Stimulated activated CD8-positive, alpha-beta memory T cell treated with anti-CD3 and anti-CD28 coated beads, Interleukin-7, amount 100 ng/mL, for 24 hours (primary cell): ENCODE measurements around the gene PALLD.

Experiments
- DNase-seq: peaks from one replicate; pipeline ENCODE4 v3.0.0-alpha.2; 2020; ENCODE audit warnings: low read depth

The PALLD gene

DNA sequence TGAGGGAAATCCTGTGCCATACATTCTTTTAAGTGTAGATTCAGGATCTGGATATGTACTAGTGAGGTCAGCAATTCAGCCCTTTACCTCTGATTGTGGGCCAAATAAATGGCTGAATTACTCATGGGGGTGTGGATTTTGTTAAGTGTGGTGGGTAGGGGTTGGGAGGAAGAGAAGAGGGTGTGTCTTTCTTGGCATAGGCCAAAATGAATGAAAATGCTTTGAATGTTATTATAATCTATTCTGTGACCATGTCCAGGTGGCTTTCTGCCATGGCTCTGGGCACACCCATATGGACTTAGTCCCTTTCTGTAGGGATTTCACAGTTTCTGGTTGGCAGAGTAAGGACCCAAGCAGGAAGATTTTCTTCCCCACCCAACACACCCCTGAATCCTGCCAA, 268.9 kb downstream of the PALLD start:
- DNase-seq = no peak

DNA sequence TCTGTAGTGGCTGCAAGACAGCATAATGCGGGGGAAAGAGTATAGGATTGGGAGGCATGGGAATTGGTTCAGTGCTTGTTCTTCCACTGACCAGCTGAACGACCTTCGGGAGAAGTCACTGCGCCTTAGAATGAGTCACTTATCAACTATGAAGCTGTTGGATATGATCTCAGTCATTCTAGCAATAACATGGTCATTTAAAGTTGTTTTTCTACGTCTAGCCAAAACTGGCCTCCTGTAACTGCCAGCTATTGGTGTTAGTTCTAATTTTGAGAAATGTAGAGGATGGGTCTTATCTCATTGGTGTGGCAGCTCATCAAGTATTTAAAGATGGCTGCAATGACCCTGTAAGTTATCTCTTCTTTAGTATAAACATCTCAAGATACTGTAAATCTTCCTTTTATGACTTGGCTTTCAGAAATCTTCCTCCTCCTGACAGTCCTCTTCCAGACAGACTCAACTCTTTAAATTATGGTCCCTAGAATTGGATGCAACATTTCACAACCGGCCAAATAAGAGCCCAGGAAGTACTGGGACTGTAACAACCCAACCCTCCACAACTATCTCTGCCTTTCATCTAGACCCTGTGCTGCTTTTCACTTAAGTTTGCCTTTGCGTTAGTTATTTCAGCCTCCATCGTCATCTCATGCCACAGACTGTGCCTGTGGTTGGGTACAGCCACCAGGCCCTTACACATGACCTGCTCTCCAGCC, 269.9 kb downstream of the PALLD start:
- DNase-seq = no peak

- no peak for DNase-seq
Observed at GRCh38 chr4:168769416-168769815, 272.6 kb downstream of the PALLD start.

DNA sequence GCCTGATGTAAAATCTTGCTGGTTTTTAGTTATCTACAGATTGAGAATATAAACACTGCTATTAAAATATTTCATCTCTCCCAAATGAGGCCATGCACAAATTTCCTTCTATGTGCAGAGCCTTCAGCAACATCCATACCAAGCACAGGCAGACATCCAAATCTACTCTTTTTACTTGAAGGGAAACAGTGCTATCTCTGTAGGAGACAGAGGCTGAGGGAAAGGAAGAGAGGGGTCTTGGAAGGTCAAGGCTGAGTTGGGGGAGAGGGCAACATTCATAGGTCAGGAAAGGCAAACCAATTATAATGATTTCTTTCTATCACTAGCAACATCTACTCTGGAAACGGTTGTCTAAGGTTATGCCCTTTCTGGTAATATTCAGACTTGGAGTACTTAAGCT, 273.0 kb downstream of the PALLD start:
- no peak for DNase-seq

DNA sequence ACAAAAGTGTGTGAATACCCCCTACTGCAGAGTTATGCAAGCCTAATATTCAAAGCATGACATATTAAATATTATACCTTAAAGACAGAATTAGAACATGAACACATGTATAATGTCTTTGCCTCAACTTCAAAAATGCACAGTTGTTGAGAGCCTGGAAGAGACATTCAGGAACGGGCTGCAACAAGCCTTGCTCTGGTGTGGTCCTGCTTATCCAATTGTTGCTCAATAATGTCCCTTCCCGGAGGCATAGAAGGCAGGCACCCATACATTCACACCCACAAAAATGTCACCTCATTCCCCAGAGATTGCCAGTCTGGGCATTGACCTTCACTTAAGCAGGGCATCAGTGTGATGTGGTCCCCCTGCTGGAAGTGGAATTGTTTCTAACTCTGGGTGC, 274.4 kb downstream of the PALLD start:
- DNase-seq = no peak

- no peak for DNase-seq
Observed at GRCh38 chr4:168773388-168774195, 276.7 kb downstream of the PALLD start.

- no peak for DNase-seq
Observed at GRCh38 chr4:168776382-168776781, 279.5 kb downstream of the PALLD start.

DNA sequence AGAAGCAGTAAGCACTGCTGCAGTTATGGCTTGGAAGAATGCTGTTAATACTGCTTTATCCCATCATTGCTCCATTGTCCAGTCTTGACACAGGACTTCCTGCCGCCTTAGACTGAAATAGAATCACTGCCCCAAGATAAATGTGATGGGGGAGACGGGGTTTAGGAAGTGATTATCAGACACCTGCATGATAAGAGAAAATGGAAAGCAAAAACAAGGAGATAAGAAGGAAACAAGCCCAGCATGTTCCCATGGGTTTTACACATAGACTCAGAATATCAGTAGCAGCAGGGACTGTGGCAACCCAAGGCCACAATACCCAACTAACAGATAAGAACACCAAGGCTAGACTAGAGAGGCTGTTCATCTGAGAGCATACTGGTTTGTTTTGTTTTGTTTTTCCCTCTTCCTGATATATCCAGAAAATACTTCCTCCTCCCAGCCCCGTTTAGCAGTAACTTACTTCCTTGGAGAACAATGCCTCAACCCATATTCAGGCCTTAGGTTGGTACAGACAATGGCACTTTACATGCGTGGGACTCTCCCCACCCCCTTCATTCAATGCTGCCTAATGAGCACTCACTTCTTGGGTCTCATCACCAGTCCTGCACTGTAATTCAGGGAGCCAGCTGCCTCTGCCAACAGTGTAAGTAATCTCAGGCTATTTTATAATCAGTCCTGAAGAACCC, 280.6 kb downstream of the PALLD start:
- DNase-seq = no peak

- DNase-seq = no peak
Observed at GRCh38 chr4:168781341-168781740, 284.5 kb downstream of the PALLD start.

DNA sequence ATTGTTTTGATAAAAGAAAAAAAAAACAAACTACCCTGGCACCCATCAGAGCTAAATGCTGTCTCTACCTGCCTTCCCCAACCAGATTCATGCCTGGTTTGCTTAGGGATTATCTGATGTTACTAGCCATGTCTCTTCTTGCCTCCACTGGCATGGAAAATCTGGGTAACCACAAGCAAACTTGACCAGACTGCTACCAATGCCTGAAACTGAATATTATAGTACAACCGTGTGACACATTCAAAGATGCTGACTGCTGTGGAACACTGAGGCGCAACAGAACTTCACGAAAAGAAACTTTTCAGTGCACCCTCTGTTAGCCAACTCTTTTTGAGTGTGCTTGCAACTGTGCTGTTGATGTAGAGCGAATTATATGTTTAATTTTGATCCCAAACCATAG, 285.1 kb downstream of the PALLD start:
- DNase-seq = no peak

- DNase-seq = no peak
Observed at GRCh38 chr4:168782439-168782838, 285.6 kb downstream of the PALLD start.

- no peak for DNase-seq
Observed at GRCh38 chr4:168784786-168785461, 288.1 kb downstream of the PALLD start.

- no peak for DNase-seq
Observed at GRCh38 chr4:168787334-168787733, 290.5 kb downstream of the PALLD start.

DNA sequence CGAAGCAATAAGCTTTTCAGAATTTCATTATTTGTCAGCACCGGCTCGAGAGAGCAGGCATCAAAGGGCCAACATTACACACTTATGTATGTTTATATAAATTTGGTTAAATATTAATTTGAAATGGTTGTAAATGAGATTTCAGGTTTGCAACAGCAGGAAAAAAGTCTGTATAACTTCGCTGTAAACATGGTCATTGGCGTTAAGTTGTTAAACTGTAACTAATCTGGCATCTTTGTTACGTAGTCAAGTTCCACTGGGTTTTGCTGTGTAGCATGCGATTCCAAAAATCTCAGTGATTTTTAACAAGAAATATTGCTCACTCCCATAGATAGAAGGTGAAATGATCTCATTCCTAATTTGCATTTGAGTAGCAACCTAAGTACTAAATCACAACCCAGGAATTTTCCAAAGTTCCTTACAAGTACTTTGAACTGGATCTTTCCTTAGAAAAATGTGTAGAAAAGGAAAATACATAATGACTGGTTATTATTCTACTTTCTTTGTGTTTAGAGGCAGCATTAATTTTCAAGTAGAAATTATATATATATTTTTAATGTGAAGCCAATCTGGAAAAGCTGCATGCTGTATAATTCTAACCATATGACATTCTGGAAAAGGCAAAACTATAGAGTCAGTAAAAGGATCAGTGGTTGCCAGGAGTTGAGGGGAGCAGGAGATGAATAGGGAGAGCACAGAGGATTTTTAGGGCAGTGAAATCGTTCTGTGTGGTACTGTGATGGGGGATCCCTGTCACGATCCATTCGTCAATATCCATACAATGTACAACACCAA, 291.1 kb downstream of the PALLD start:
- no peak for DNase-seq

DNA sequence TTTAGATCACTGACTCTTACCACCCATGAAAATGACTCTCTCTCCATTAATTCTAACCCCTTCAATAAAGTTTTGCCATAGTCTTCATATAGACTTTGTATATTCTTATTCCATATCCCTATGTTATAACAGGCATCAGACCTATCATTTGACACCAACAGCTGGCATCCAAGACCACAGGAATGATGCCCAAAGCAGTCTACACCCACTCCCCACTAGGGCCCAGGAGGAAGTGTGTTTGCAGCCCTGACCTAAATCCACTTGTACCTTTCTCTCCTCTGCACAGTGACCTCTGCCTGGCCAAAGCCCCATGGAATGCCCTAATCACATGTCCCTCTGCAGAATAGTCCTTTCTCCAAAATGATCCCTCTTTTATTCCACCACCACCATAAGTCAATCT, 294.0 kb downstream of the PALLD start:
- DNase-seq = no peak

DNA sequence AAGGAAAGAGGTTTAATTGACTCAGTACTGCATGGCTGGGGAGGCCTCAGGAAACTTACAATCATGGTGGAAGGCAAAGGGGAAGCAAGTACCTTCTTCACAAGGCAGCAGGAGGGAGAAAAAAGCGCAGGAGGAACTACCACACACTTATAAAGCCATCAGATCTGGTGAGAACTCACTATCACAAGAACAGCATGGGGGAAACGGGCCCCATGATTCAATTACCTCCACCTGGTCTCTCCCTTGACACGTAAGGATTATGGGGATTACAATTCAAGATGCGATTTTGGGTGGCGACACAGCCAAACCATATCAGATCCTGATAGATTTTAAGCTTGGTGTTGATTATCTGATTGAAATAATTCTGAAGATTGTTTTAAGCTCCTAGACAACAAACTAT, 294.5 kb downstream of the PALLD start:
- DNase-seq = no peak

DNA sequence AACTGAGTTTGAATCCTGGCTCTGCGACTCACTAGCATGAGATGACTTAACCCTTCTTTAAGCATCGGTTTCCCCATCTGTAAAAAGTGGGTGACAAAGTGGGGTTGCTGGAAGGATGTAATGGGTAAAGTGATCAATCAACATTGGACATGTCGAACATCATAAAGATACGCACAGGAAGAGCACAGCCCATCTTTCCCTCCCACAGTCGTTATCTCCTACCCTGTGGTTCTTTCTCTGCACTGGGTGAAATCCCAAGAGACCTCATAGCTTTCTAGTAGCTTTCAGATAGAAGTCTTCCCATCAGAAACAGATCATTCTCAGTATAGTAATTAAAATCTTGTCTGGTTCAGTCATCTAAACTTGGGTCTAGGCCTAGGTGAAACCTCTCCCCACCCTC, 296.7 kb downstream of the PALLD start:
- DNase-seq = no peak

- no peak for DNase-seq
Observed at GRCh38 chr4:168794092-168794707, 297.3 kb downstream of the PALLD start.

- no peak for DNase-seq
Observed at GRCh38 chr4:168794881-168795280, 298.0 kb downstream of the PALLD start.

- DNase-seq = no peak
Observed at GRCh38 chr4:168795346-168795745, 298.5 kb downstream of the PALLD start.
